Activated T-helper 9 cell treated with anti-CD3 and anti-CD28 coated beads, Interleukin-2, amount 50 U/mL, for 16 hours (primary cell): Measurements from ENCODE around the gene BMPR1B.

Experiments used
- DNase-seq: peaks from one replicate; pipeline ENCODE4 v3.0.0-alpha.2; 2020; ENCODE audit warnings: low read depth

BMPR1B gene

GRCh38 chr4:94912606-94913005, 154.9 kb downstream of the BMPR1B start:
- no peak for DNase-seq

- DNase-seq = no peak
Measured at GRCh38 chr4:94913316-94913715, 155.6 kb downstream of the BMPR1B start.

- no peak for DNase-seq
Measured at GRCh38 chr4:94917146-94917545, 159.4 kb downstream of the BMPR1B start.

GRCh38 chr4:94918543-94918942, 160.8 kb downstream of the BMPR1B start:
- DNase-seq = no peak

GRCh38 chr4:94920369-94920768, 162.6 kb downstream of the BMPR1B start:
- DNase-seq = no peak

- no peak for DNase-seq
Measured at GRCh38 chr4:94924566-94924965, 166.8 kb downstream of the BMPR1B start.

GRCh38 chr4:94925764-94926347, 168.1 kb downstream of the BMPR1B start:
- no peak for DNase-seq

GRCh38 chr4:94926936-94927335, 169.2 kb downstream of the BMPR1B start:
- no peak for DNase-seq

GRCh38 chr4:94927696-94928095, 169.9 kb downstream of the BMPR1B start:
- DNase-seq = no peak

- no peak for DNase-seq
Measured at GRCh38 chr4:94929696-94930095, 171.9 kb downstream of the BMPR1B start.

- DNase-seq = no peak
Measured at GRCh38 chr4:94931626-94932025, 173.9 kb downstream of the BMPR1B start.

- no peak for DNase-seq
Measured at GRCh38 chr4:94932366-94932765, 174.6 kb downstream of the BMPR1B start.

- DNase-seq = no peak
Measured at GRCh38 chr4:94933799-94934198, 176.0 kb downstream of the BMPR1B start.

- DNase-seq = no peak
Measured at GRCh38 chr4:94934201-94934600, 176.4 kb downstream of the BMPR1B start.

- no peak for DNase-seq
Measured at GRCh38 chr4:94934864-94935263, 177.1 kb downstream of the BMPR1B start.

- no peak for DNase-seq
Measured at GRCh38 chr4:94936854-94937253, 179.1 kb downstream of the BMPR1B start.

- no peak for DNase-seq
Measured at GRCh38 chr4:94939791-94940519, 182.2 kb downstream of the BMPR1B start.

- DNase-seq = no peak
Measured at GRCh38 chr4:94940520-94940908, 182.8 kb downstream of the BMPR1B start.

- no peak for DNase-seq
Measured at GRCh38 chr4:94941706-94942105, 184.0 kb downstream of the BMPR1B start.

GRCh38 chr4:94944726-94945125, 187.0 kb downstream of the BMPR1B start:
- DNase-seq = no peak

GRCh38 chr4:94947681-94948108, 189.9 kb downstream of the BMPR1B start:
- no peak for DNase-seq

- DNase-seq = no peak
Measured at GRCh38 chr4:94954251-94954650, 196.5 kb downstream of the BMPR1B start.

GRCh38 chr4:94957030-94957429, 199.3 kb downstream of the BMPR1B start:
- no peak for DNase-seq

- no peak for DNase-seq
Measured at GRCh38 chr4:94959307-94959706, 201.6 kb downstream of the BMPR1B start.
